ENCODE data around the gene ZNF133. TPM values are rescaled to one million over a fixed set of nuclear protein-coding genes. Genes with fewer than 3 reads are reported as not detected.

Gene ZNF133
- total and polyA plus RNA-seq, 2 of the 13 experiments (the other 11 are each of a cell fraction or from before 2014, with no cell fraction given): 23.5 to 26.7 TPM

DNA sequence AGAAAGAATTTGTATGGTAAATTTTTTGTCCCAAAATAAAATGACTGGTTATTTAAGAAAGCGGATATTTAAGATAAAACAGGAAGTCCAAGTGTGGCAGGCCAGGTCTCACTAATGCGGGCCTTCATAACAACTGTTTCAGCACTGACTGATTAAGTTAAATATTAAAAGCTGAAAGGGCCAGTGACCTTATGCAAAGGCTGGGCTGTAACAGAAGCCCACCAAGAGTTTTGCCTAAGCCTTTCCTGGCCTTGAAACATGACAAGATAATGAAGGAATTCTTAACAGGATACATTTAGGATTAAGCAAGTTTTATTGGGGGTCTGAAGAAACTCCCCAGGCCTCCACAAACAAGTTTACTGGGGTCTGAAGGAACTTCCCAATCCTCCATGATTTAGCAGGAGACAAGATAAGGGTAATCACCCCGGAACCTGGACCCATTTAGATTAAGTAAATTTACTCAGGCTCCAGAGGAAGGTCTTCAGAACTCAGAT is 36.3 kb downstream of the ZNF133 start (continued):
- TF ChIP-seq ZNF33B (CRISPR knock-in tag; IDR thresholded peaks at IDR 0.05) (0 out of 2 replicates have a peak, but pooled peaks have one; percentile 29), ZNF614 (CRISPR knock-in tag; IDR thresholded peaks at IDR 0.05; ENCODE audit: borderline replicate concordance) (peak; percentile 69; the same call in 1 of the 2 replicates), PITX1 (CRISPR knock-in tag; IDR thresholded peaks at IDR 0.05) (peak; percentile 75), HDAC2 (CRISPR knock-in tag; IDR thresholded peaks at IDR 0.05) (peak; percentile 63), ZNF335 (CRISPR knock-in tag; IDR thresholded peaks at IDR 0.05) (peak; percentile 43; the same call in 1 of the 2 replicates), ZNF124 (CRISPR knock-in tag; IDR thresholded peaks at IDR 0.05) (0 out of 2 replicates have a peak, but pooled peaks have one; percentile 36), SIX4 (CRISPR knock-in tag; IDR thresholded peaks at IDR 0.05) (peak; percentile 19; the same call in 1 of the 2 replicates), ZBTB7B (CRISPR knock-in tag; IDR thresholded peaks at IDR 0.05) (peak; percentile 96), NR2F6 (IDR thresholded peaks at IDR 0.05) (peak; percentile 78), NR2F6 (CRISPR knock-in tag; IDR thresholded peaks at IDR 0.05) (peak; percentile 60), TBX2 (CRISPR knock-in tag; IDR thresholded peaks at IDR 0.05; ENCODE audit: borderline replicate concordance) (peak; percentile 76; the same call in 1 of the 2 replicates)
- TF ChIP-seq, protein P1, sequence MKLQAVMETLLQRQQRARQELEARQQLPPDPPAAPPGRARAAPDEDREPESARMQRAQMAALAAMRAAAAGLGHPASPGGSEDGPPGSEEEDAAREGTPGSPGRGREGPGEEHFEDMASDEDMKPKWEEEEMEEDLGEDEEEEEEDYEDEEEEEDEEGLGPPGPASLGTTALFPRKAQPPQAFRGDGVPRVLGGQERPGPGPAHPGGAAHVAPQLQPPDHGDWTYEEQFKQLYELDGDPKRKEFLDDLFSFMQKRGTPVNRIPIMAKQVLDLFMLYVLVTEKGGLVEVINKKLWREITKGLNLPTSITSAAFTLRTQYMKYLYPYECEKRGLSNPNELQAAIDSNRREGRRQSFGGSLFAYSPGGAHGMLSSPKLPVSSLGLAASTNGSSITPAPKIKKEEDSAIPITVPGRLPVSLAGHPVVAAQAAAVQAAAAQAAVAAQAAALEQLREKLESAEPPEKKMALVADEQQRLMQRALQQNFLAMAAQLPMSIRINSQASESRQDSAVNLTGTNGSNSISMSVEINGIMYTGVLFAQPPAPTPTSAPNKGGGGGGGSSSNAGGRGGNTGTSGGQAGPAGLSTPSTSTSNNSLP (IDR thresholded peaks at IDR 0.05; ENCODE audit: low read depth, low read length): peak; percentile 76
- TF ChIP-seq, protein P2, sequence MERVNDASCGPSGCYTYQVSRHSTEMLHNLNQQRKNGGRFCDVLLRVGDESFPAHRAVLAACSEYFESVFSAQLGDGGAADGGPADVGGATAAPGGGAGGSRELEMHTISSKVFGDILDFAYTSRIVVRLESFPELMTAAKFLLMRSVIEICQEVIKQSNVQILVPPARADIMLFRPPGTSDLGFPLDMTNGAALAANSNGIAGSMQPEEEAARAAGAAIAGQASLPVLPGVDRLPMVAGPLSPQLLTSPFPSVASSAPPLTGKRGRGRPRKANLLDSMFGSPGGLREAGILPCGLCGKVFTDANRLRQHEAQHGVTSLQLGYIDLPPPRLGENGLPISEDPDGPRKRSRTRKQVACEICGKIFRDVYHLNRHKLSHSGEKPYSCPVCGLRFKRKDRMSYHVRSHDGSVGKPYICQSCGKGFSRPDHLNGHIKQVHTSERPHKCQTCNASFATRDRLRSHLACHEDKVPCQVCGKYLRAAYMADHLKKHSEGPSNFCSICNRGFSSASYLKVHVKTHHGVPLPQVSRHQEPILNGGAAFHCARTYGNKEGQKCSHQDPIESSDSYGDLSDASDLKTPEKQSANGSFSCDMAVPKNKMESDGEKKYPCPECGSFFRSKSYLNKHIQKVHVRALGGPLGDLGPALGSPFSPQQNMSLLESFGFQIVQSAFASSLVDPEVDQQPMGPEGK (CRISPR knock-in tag; IDR thresholded peaks at IDR 0.05): 0 out of 2 replicates have a peak, but pooled peaks have one; percentile 44
- TF ChIP-seq, protein P3, sequence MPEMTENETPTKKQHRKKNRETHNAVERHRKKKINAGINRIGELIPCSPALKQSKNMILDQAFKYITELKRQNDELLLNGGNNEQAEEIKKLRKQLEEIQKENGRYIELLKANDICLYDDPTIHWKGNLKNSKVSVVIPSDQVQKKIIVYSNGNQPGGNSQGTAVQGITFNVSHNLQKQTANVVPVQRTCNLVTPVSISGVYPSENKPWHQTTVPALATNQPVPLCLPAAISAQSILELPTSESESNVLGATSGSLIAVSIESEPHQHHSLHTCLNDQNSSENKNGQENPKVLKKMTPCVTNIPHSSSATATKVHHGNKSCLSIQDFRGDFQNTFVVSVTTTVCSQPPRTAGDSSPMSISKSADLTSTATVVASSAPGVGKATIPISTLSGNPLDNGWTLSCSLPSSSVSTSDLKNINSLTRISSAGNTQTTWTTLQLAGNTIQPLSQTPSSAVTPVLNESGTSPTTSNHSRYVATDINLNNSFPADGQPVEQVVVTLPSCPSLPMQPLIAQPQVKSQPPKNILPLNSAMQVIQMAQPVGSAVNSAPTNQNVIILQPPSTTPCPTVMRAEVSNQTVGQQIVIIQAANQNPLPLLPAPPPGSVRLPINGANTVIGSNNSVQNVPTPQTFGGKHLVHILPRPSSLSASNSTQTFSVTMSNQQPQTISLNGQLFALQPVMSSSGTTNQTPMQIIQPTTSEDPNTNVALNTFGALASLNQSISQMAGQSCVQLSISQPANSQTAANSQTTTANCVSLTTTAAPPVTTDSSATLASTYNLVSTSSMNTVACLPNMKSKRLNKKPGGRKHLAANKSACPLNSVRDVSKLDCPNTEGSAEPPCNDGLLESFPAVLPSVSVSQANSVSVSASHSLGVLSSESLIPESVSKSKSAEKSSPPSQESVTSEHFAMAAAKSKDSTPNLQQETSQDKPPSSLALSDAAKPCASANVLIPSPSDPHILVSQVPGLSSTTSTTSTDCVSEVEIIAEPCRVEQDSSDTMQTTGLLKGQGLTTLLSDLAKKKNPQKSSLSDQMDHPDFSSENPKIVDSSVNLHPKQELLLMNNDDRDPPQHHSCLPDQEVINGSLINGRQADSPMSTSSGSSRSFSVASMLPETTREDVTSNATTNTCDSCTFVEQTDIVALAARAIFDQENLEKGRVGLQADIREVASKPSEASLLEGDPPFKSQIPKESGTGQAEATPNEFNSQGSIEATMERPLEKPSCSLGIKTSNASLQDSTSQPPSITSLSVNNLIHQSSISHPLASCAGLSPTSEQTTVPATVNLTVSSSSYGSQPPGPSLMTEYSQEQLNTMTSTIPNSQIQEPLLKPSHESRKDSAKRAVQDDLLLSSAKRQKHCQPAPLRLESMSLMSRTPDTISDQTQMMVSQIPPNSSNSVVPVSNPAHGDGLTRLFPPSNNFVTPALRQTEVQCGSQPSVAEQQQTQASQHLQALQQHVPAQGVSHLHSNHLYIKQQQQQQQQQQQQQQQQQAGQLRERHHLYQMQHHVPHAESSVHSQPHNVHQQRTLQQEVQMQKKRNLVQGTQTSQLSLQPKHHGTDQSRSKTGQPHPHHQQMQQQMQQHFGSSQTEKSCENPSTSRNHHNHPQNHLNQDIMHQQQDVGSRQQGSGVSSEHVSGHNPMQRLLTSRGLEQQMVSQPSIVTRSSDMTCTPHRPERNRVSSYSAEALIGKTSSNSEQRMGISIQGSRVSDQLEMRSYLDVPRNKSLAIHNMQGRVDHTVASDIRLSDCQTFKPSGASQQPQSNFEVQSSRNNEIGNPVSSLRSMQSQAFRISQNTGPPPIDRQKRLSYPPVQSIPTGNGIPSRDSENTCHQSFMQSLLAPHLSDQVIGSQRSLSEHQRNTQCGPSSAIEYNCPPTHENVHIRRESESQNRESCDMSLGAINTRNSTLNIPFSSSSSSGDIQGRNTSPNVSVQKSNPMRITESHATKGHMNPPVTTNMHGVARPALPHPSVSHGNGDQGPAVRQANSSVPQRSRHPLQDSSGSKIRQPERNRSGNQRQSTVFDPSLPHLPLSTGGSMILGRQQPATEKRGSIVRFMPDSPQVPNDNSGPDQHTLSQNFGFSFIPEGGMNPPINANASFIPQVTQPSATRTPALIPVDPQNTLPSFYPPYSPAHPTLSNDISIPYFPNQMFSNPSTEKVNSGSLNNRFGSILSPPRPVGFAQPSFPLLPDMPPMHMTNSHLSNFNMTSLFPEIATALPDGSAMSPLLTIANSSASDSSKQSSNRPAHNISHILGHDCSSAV (CRISPR knock-in tag; IDR thresholded peaks at IDR 0.05; ENCODE audit: borderline replicate concordance): no peak
- TF ChIP-seq, protein P4, sequence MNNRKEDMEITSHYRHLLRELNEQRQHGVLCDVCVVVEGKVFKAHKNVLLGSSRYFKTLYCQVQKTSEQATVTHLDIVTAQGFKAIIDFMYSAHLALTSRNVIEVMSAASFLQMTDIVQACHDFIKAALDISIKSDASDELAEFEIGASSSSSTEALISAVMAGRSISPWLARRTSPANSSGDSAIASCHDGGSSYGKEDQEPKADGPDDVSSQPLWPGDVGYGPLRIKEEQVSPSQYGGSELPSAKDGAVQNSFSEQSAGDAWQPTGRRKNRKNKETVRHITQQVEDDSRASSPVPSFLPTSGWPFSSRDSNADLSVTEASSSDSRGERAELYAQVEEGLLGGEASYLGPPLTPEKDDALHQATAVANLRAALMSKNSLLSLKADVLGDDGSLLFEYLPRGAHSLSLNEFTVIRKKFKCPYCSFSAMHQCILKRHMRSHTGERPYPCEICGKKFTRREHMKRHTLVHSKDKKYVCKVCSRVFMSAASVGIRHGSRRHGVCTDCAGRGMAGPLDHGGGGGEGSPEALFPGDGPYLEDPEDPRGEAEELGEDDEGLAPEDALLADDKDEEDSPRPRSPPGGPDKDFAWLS (CRISPR knock-in tag; IDR thresholded peaks at IDR 0.05; ENCODE audit: borderline replicate concordance): no peak
